OCI-LY3 (cell line): Measurements from ENCODE around the gene EBNA1BP2.

Source experiments
- H2AFZ ChIP-seq: fragments of 200-600, 300-600 bp; shearing (Covaris generic); 2 replicates; pipeline ENCODE4 v1.6.0; 2014; ENCODE audit warnings: antibody characterized with exemption, low read depth, low read length
- H3K27ac ChIP-seq: fragments of 200-600, 300-600 bp; sonication (generic); 2 replicates; pipeline ENCODE4 v1.5.1; 2014; ENCODE audit warnings: mild to moderate bottlenecking, low read length, moderate library complexity, mixed read lengths
- H3K27me3 ChIP-seq: fragments of 200-600, 300-600 bp; sonication (generic); 2 replicates; pipeline ENCODE4 v1.6.1; 2014; ENCODE audit warnings: low read depth, low read length, mixed read lengths
- H3K36me3 ChIP-seq: fragments of 200-600, 300-600 bp; sonication (generic); replicated peaks from 2 replicates; pipeline ENCODE3; 2014; ENCODE audit warnings: low read depth, low read length, mixed read lengths
- H3K4me1 ChIP-seq: fragments of 300-600, 200-600 bp; sonication (generic); 2 replicates; pipeline ENCODE4 v1.6.1; 2014; ENCODE audit warnings: low read length, mixed read lengths
- H3K4me2 ChIP-seq: fragments of 200-600, 300-600 bp; sonication (generic); 2 replicates; pipeline ENCODE4 v1.6.1; 2014; ENCODE audit warnings: low read length, mixed read lengths
- H3K4me3 ChIP-seq: fragments of 300-600, 200-600 bp; sonication (generic); 2 replicates; pipeline ENCODE4 v1.5.1; 2014; ENCODE audit warnings: antibody characterized with exemption, mild to moderate bottlenecking, low read length, moderate library complexity
- H3K79me2 ChIP-seq: fragments of 300-600, 200-600 bp; shearing (Covaris generic); 2 replicates; pipeline ENCODE4 v1.6.1; 2014; ENCODE audit warnings: mild to moderate bottlenecking, low read length, mixed read lengths
- H3K9ac ChIP-seq: fragments of 300-600, 200-600 bp; shearing (Covaris generic); 2 replicates; pipeline ENCODE4 v1.6.0; 2014; ENCODE audit warnings: mild to moderate bottlenecking, low read length, moderate library complexity
- H3K9me3 ChIP-seq: fragments of 200-600, 300-600 bp; shearing (Covaris generic); 2 replicates; pipeline ENCODE4 v1.6.1; 2014; ENCODE audit warnings: low read length, mixed read lengths; ENCODE audit not compliant: insufficient read depth
- H4K20me1 ChIP-seq: fragments of 200-600, 300-600 bp; sonication (generic); 2 replicates; pipeline ENCODE4 v1.6.1; 2016; ENCODE audit warnings: low read length, mixed read lengths; ENCODE audit not compliant: insufficient read depth
- CTCF ChIP-seq: fragments of 200-600, 300-600 bp; sonication (generic); IDR thresholded peaks from 2 replicates; pipeline ENCODE4 v1.5.1; 2014; ENCODE audit warnings: antibody characterized with exemption, low read length, low read depth
- EZH2phosphoT487 ChIP-seq: fragments of 200-600 bp; shearing (Covaris generic); IDR thresholded peaks from 2 replicates; pipeline ENCODE4 v1.6.1; 2018; ENCODE audit warnings: antibody characterized with exemption, mixed run types, low read depth

The EBNA1BP2 gene

GRCh38 chr1:43171876-43172526, at the start of gene EBNA1BP2, which contains the start of gene CFAP57:
Gene EBNA1BP2, minus strand, starts transcription at chr1:43172290. Its CDS starts 172 bp downstream, at chr1:43172118.
Gene CFAP57, plus strand, starts transcription at chr1:43172330. Its CDS starts 424 bp downstream, at chr1:43172754.
- Histone ChIP-seq H3K36me3 (peaks cover 13% of the 10 kb centered on the region), H3K4me1 (peaks cover 6% of the 10 kb centered on the region; the same call in 1 of the 2 replicates), H3K4me3 (peak within 1 kb of the TSS; percentile 98), H3K27me3 (no peaks in the 10 kb centered on the region), H4K20me1 (no peaks in the 10 kb centered on the region), H3K9ac (peak within 1 kb of the TSS; percentile 77), H2AFZ (peak within 1 kb of the TSS; percentile 91), H3K27ac (no peak within 1 kb of the TSS), H3K4me2 (peak within 1 kb of the TSS; percentile 93), H3K79me2 (peaks cover 22% of the 10 kb centered on the region), H3K9me3 (no peaks in the 10 kb centered on the region)
- no peak for TF ChIP-seq CTCF
- TF ChIP-seq EZH2phosphoT487, result no peak

GRCh38 chr1:43221797-43222196, 49.7 kb upstream of the EBNA1BP2 start:
- no peaks in the 10 kb centered on the region for H3K79me2 ChIP-seq
- H3K36me3 ChIP-seq, result no peaks in the 10 kb centered on the region
- peak overlapping the region; percentile 98 for H3K27ac ChIP-seq
- peak overlapping the region; percentile 63 for H3K4me3 ChIP-seq
- H3K4me2 ChIP-seq, result peak overlapping the region; percentile 97
- H3K9me3 ChIP-seq, result no peaks in the 10 kb centered on the region
- H2AFZ ChIP-seq, result 0 out of 2 replicates have a peak overlapping the region, but pooled peaks have one; percentile 1
- H3K4me1 ChIP-seq, result peaks cover 41% of the 10 kb centered on the region
- H3K27me3 ChIP-seq, result no peaks in the 10 kb centered on the region
- TF ChIP-seq EZH2phosphoT487 (no peak), CTCF (no peak)
- H4K20me1 ChIP-seq, result no peaks in the 10 kb centered on the region
- peak overlapping the region; percentile 68 for H3K9ac ChIP-seq

GRCh38 chr1:43220905-43221778, 49.1 kb upstream of the EBNA1BP2 start:
- peaks cover 34% of the 10 kb centered on the region for H3K4me1 ChIP-seq
- no peaks in the 10 kb centered on the region for H3K79me2 ChIP-seq
- H2AFZ ChIP-seq, result peak overlapping the region; percentile 33; the same call in 1 of the 2 replicates
- no peaks in the 10 kb centered on the region for H3K9me3 ChIP-seq
- H4K20me1 ChIP-seq, result no peaks in the 10 kb centered on the region
- no peaks in the 10 kb centered on the region for H3K27me3 ChIP-seq
- H3K27ac ChIP-seq, result peak overlapping the region; percentile 98
- H3K4me3 ChIP-seq, result peak overlapping the region; percentile 63
- H3K9ac ChIP-seq, result peak overlapping the region; percentile 68
- TF ChIP-seq EZH2phosphoT487 (no peak), CTCF (no peak)
- no peaks in the 10 kb centered on the region for H3K36me3 ChIP-seq
- H3K4me2 ChIP-seq, result peak overlapping the region; percentile 97

GRCh38 chr1:43217747-43218146, 45.7 kb upstream of the EBNA1BP2 start:
- Histone ChIP-seq H3K79me2 (no peaks in the 10 kb centered on the region), H2AFZ (no peak overlapping the region), H3K36me3 (no peaks in the 10 kb centered on the region), H3K27me3 (no peaks in the 10 kb centered on the region), H3K9me3 (no peaks in the 10 kb centered on the region), H3K9ac (no peak overlapping the region), H4K20me1 (no peaks in the 10 kb centered on the region), H3K4me1 (peaks cover 29% of the 10 kb centered on the region), H3K27ac (no peak overlapping the region), H3K4me3 (no peak overlapping the region), H3K4me2 (no peak overlapping the region)
- no peak for TF ChIP-seq EZH2phosphoT487
- TF ChIP-seq CTCF, result no peak
